Activated CD4-positive, alpha-beta T cell treated with anti-CD3 and anti-CD28 coated beads, Interleukin-2, amount 10 ng/mL, durations not matched to agents 7 days and 5 days (primary cell): ENCODE measurements around the gene TENM3. TPM values are rescaled to one million over a fixed set of nuclear protein-coding genes. Genes with fewer than 3 reads are reported as not detected.

Source experiments
- CTCF ChIA-PET: fragments of 350-600 bp; sonication (Branson Sonifier 250); formaldehyde crosslinking; loops from one replicate; lab custom pipeline; 2021; ENCODE audit warnings: antibody characterized with exemption; lab: Charles Lee
- POLR2A ChIA-PET: fragments of 350-600 bp; sonication (Branson Sonifier 250); formaldehyde crosslinking; loops from one replicate; lab custom pipeline; 2021; ENCODE audit warnings: antibody characterized with exemption; lab: Charles Lee
- DNase-seq: peaks from one replicate; pipeline ENCODE4 v3.0.0-alpha.2; 2020
- H3K27ac Mint-ChIP-seq: one replicate; pipeline ENCODE4 v1.8.0; 2021; ENCODE audit warnings: mild to moderate bottlenecking, moderate library complexity, mixed read lengths
- H3K27me3 Mint-ChIP-seq: one replicate; pipeline ENCODE4 v1.8.0; 2021; ENCODE audit warnings: mixed read lengths
- H3K36me3 Mint-ChIP-seq: one replicate; pipeline ENCODE4 v1.8.0; 2021; ENCODE audit warnings: low read depth, mixed read lengths
- H3K4me1 Mint-ChIP-seq: one replicate; pipeline ENCODE4 v1.8.0; 2021; ENCODE audit warnings: mixed read lengths
- H3K4me3 Mint-ChIP-seq: one replicate; pipeline ENCODE4 v1.8.0; 2021; ENCODE audit warnings: mild to moderate bottlenecking, moderate library complexity, mixed read lengths
- H3K9me3 Mint-ChIP-seq: one replicate; pipeline ENCODE4 v1.8.0; 2021; ENCODE audit warnings: mixed read lengths
- total RNA-seq, 2 experiments: library from RNA; stranded (reverse); gene quantifications; one replicate each; pipeline ENCODE4 v1.2.3, GENCODE V29; 2021

Gene TENM3
- total RNA-seq, 2 experiments from 2014 or later: not detected

- Mint-ChIP-seq H3K27me3 (no peaks in the 10 kb centered on the region), H3K36me3 (no peaks in the 10 kb centered on the region), H3K4me3 (no peak overlapping the region), H3K9me3 (no peaks in the 10 kb centered on the region), H3K27ac (no peak overlapping the region), H3K4me1 (no peaks in the 10 kb centered on the region)
- DNase-seq: no peak
- POLR2A ChIA-PET: no interaction called here
- CTCF ChIA-PET: no interaction called here
These were observed 377.1 kb downstream of the TENM3 start for GRCh38 chr4:182620111-182620980.

- ChIA-PET POLR2A (no interaction called here), CTCF (no interaction called here)
- Mint-ChIP-seq H3K27me3 (no peaks in the 10 kb centered on the region), H3K4me3 (no peak overlapping the region), H3K4me1 (no peaks in the 10 kb centered on the region), H3K36me3 (no peaks in the 10 kb centered on the region), H3K9me3 (no peaks in the 10 kb centered on the region), H3K27ac (no peak overlapping the region)
- DNase-seq: no peak
These were observed 381.1 kb downstream of the TENM3 start for GRCh38 chr4:182624281-182624680.

- POLR2A ChIA-PET: no interaction called here
- no peaks in the 10 kb centered on the region for H3K36me3 Mint-ChIP-seq
- no peaks in the 10 kb centered on the region for H3K27me3 Mint-ChIP-seq
- no peaks in the 10 kb centered on the region for H3K9me3 Mint-ChIP-seq
- CTCF ChIA-PET: no interaction called here
- DNase-seq: no peak
- H3K27ac Mint-ChIP-seq: no peak overlapping the region
- H3K4me3 Mint-ChIP-seq: no peak overlapping the region
- H3K4me1 Mint-ChIP-seq: no peaks in the 10 kb centered on the region
These were observed 382.0 kb downstream of the TENM3 start for GRCh38 chr4:182625193-182625592.

- H3K9me3 Mint-ChIP-seq: no peaks in the 10 kb centered on the region
- no peak overlapping the region for H3K4me3 Mint-ChIP-seq
- ChIA-PET CTCF (no interaction called here), POLR2A (no interaction called here)
- H3K4me1 Mint-ChIP-seq: no peaks in the 10 kb centered on the region
- H3K27me3 Mint-ChIP-seq: no peaks in the 10 kb centered on the region
- no peak overlapping the region for H3K27ac Mint-ChIP-seq
- no peak for DNase-seq
- no peaks in the 10 kb centered on the region for H3K36me3 Mint-ChIP-seq
These were observed 384.8 kb downstream of the TENM3 start for GRCh38 chr4:182627996-182628395.

- DNase-seq: no peak
- ChIA-PET POLR2A (no interaction called here), CTCF (no interaction called here)
- no peaks in the 10 kb centered on the region for H3K4me1 Mint-ChIP-seq
- H3K36me3 Mint-ChIP-seq: no peaks in the 10 kb centered on the region
- H3K9me3 Mint-ChIP-seq: no peaks in the 10 kb centered on the region
- no peak overlapping the region for H3K4me3 Mint-ChIP-seq
- H3K27me3 Mint-ChIP-seq: no peaks in the 10 kb centered on the region
- no peak overlapping the region for H3K27ac Mint-ChIP-seq
These were observed 385.3 kb downstream of the TENM3 start for GRCh38 chr4:182628544-182628943.

GRCh38 chr4:182629096-182629495 lies 385.9 kb downstream of the TENM3 start:
- H3K4me3 Mint-ChIP-seq: no peak overlapping the region
- CTCF ChIA-PET: no interaction called here
- H3K36me3 Mint-ChIP-seq: no peaks in the 10 kb centered on the region
- POLR2A ChIA-PET: no interaction called here
- DNase-seq: no peak
- no peak overlapping the region for H3K27ac Mint-ChIP-seq
- no peaks in the 10 kb centered on the region for H3K9me3 Mint-ChIP-seq
- no peaks in the 10 kb centered on the region for H3K27me3 Mint-ChIP-seq
- no peaks in the 10 kb centered on the region for H3K4me1 Mint-ChIP-seq

- Mint-ChIP-seq H3K27me3 (peaks cover 1% of the 10 kb centered on the region), H3K9me3 (peaks cover 2% of the 10 kb centered on the region), H3K4me3 (no peak overlapping the region), H3K36me3 (no peaks in the 10 kb centered on the region), H3K27ac (no peak overlapping the region), H3K4me1 (no peaks in the 10 kb centered on the region)
- ChIA-PET POLR2A (no interaction called here), CTCF (no interaction called here)
- DNase-seq: no peak
These were observed 397.3 kb downstream of the TENM3 start for GRCh38 chr4:182640491-182640890.

GRCh38 chr4:182640932-182641331 lies 397.7 kb downstream of the TENM3 start:
- peaks cover 5% of the 10 kb centered on the region for H3K9me3 Mint-ChIP-seq
- peaks cover 1% of the 10 kb centered on the region for H3K27me3 Mint-ChIP-seq
- POLR2A ChIA-PET: no interaction called here
- no peak overlapping the region for H3K4me3 Mint-ChIP-seq
- H3K36me3 Mint-ChIP-seq: no peaks in the 10 kb centered on the region
- no peak for DNase-seq
- CTCF ChIA-PET: interaction anchor here (0.6 kb wide), 1 partner anchor 51 kb away, joined by 3 read pairs; no protein-coding TSS in a partner anchor
- H3K27ac Mint-ChIP-seq: no peak overlapping the region
- no peaks in the 10 kb centered on the region for H3K4me1 Mint-ChIP-seq

GRCh38 chr4:182642831-182643230 lies 399.6 kb downstream of the TENM3 start:
- Mint-ChIP-seq H3K27me3 (peaks cover 1% of the 10 kb centered on the region), H3K4me3 (no peak overlapping the region)
- CTCF ChIA-PET: no interaction called here

GRCh38 chr4:182643801-182644682 lies 400.8 kb downstream of the TENM3 start:
- no peaks in the 10 kb centered on the region for H3K36me3 Mint-ChIP-seq
- no peak overlapping the region for H3K4me3 Mint-ChIP-seq
- peaks cover 7% of the 10 kb centered on the region for H3K9me3 Mint-ChIP-seq
- DNase-seq: no peak
- H3K4me1 Mint-ChIP-seq: no peaks in the 10 kb centered on the region
- H3K27me3 Mint-ChIP-seq: peaks cover 1% of the 10 kb centered on the region
- POLR2A ChIA-PET: no interaction called here
- CTCF ChIA-PET: no interaction called here
- H3K27ac Mint-ChIP-seq: no peak overlapping the region

More at GRCh38 chr4:182642831-182643230, 399.6 kb downstream of the TENM3 start:
- POLR2A ChIA-PET: no interaction called here
- Mint-ChIP-seq H3K27ac (no peak overlapping the region), H3K4me1 (no peaks in the 10 kb centered on the region), H3K36me3 (no peaks in the 10 kb centered on the region), H3K9me3 (peaks cover 7% of the 10 kb centered on the region)
- DNase-seq: no peak

- POLR2A ChIA-PET: no interaction called here
- no peak for DNase-seq
- no peak overlapping the region for H3K27ac Mint-ChIP-seq
- CTCF ChIA-PET: no interaction called here
- H3K9me3 Mint-ChIP-seq: peaks cover 7% of the 10 kb centered on the region
- H3K27me3 Mint-ChIP-seq: peaks cover 1% of the 10 kb centered on the region
- no peaks in the 10 kb centered on the region for H3K36me3 Mint-ChIP-seq
- no peaks in the 10 kb centered on the region for H3K4me1 Mint-ChIP-seq
- H3K4me3 Mint-ChIP-seq: no peak overlapping the region
These were observed 401.5 kb downstream of the TENM3 start for GRCh38 chr4:182644683-182645050.

- Mint-ChIP-seq H3K4me1 (no peaks in the 10 kb centered on the region), H3K36me3 (no peaks in the 10 kb centered on the region), H3K4me3 (no peak overlapping the region), H3K9me3 (peaks cover 7% of the 10 kb centered on the region), H3K27me3 (peaks cover 1% of the 10 kb centered on the region), H3K27ac (no peak overlapping the region)
- no peak for DNase-seq
- ChIA-PET POLR2A (no interaction called here), CTCF (no interaction called here)
These were observed 402.3 kb downstream of the TENM3 start for GRCh38 chr4:182645511-182645910.

- H3K4me3 Mint-ChIP-seq: no peak overlapping the region
- ChIA-PET CTCF (no interaction called here), POLR2A (no interaction called here)
- H3K27ac Mint-ChIP-seq: no peak overlapping the region
- peaks cover 1% of the 10 kb centered on the region for H3K27me3 Mint-ChIP-seq
- no peaks in the 10 kb centered on the region for H3K36me3 Mint-ChIP-seq
- H3K4me1 Mint-ChIP-seq: no peaks in the 10 kb centered on the region
- peaks cover 7% of the 10 kb centered on the region for H3K9me3 Mint-ChIP-seq
- no peak for DNase-seq
These were observed 404.6 kb downstream of the TENM3 start for GRCh38 chr4:182647646-182648300.
